H1 (cell line): Measurements from ENCODE around the gene ATCAY.

Source experiments
- EP300 ChIP-seq, 2 experiments: IDR thresholded peaks; 1 replicate in 1 of 2; 2 replicates in 1 of 2; pipeline ENCODE4 v1.6.1; 2011 to 2012; ENCODE audit warnings: low read depth in 2 of 2, low read length in 2 of 2, mild to moderate bottlenecking in 2 of 2, borderline replicate concordance in 1 of 2, inconsistent platforms in 1 of 2, moderate library complexity in 1 of 2
- EZH2 ChIP-seq: fragments of 200-600 bp; sonication (generic); IDR thresholded peaks from 2 replicates; pipeline ENCODE4 v1.7.1; 2012; ENCODE audit warnings: low read depth, mild to moderate bottlenecking, moderate library complexity, low read length, inconsistent platforms; ENCODE audit not compliant: severe bottlenecking
- USF2 ChIP-seq: IDR thresholded peaks from 2 replicates; pipeline ENCODE4 v1.6.1; 2011; ENCODE audit warnings: low read length, improper control_type of control experiment

- TF ChIP-seq USF2 (no peak), EZH2 (no peak), EP300 (IDR thresholded peaks at IDR 0.05; ENCODE audit: borderline replicate concordance in 1 of 2, low read depth in 2 of 2, low read length in 2 of 2) (no peak)
Measured at GRCh38 chr19:3954107-3954506, 73.6 kb downstream of the ATCAY start.
